WI38 (cell line): ENCODE measurements around the gene PIAS1.

Experiments used
- H3K4me3 ChIP-seq: 2 replicates; pipeline ENCODE4 v1.5.1; 2011; ENCODE audit warnings: low read depth, mild to moderate bottlenecking, control low read depth, low read length
- CTCF ChIP-seq: IDR thresholded peaks from 2 replicates; pipeline ENCODE4 v1.5.1; 2012; ENCODE audit warnings: low read depth, mild to moderate bottlenecking, control low read depth, low read length

Gene PIAS1

GRCh38 chr15:68063606-68064005 is 9.5 kb downstream of the PIAS1 start:
- no peak overlapping the region for H3K4me3 ChIP-seq
- TF ChIP-seq CTCF = no peak

GRCh38 chr15:68073576-68074288 is 19.6 kb downstream of the PIAS1 start:
- TF ChIP-seq CTCF = no peak
- no peak overlapping the region for H3K4me3 ChIP-seq

GRCh38 chr15:68075764-68076385 is 21.8 kb downstream of the PIAS1 start:
- H3K4me3 ChIP-seq = no peak overlapping the region
- no peak for TF ChIP-seq CTCF

GRCh38 chr15:68078365-68078764 is 24.2 kb downstream of the PIAS1 start:
- no peak for TF ChIP-seq CTCF

GRCh38 chr15:68080334-68080733 is 26.2 kb downstream of the PIAS1 start:
- no peak for TF ChIP-seq CTCF
- no peak overlapping the region for H3K4me3 ChIP-seq

More at GRCh38 chr15:68078365-68078764, 24.2 kb downstream of the PIAS1 start:
- no peak overlapping the region for H3K4me3 ChIP-seq

GRCh38 chr15:68080783-68081182 is 26.7 kb downstream of the PIAS1 start:
- H3K4me3 ChIP-seq = no peak overlapping the region
- TF ChIP-seq CTCF = no peak

- H3K4me3 ChIP-seq = no peak overlapping the region
- no peak for TF ChIP-seq CTCF
Observed at GRCh38 chr15:68081869-68082505, 27.9 kb downstream of the PIAS1 start.
